Lower leg skin (tissue), 4 donors: ENCODE data around the gene TAL1. TPM values are rescaled to one million over a fixed set of nuclear protein-coding genes. Genes with fewer than 3 reads are reported as not detected.

Source experiments
- DNase-seq, 2 donors: peaks; one replicate each; pipeline ENCODE4 v3.0.0-alpha.2; 2019; ENCODE audit warnings: low spot score in 2 of 2
- H3K4me3 ChIP-seq: fragments of 200-600 bp; sonication (generic); 2 replicates; pipeline ENCODE4 v1.5.1; 2017; ENCODE audit warnings: mild to moderate bottlenecking, low read depth; ENCODE audit not compliant: poor library complexity, severe bottlenecking
- CTCF ChIP-seq, 3 donors: fragments of 450-650 bp; IDR thresholded peaks; one replicate each; pipeline ENCODE4 v1.5.1; 2016; ENCODE audit warnings: antibody characterized with exemption in 3 of 3, mild to moderate bottlenecking in 3 of 3, moderate library complexity in 2 of 3
- POLR2A ChIP-seq, 2 donors: fragments of 450-650 bp; IDR thresholded peaks; one replicate each; pipeline ENCODE4 v1.6.1; 2016 to 2017; ENCODE audit warnings: antibody characterized with exemption in 2 of 2, mild to moderate bottlenecking in 1 of 2, moderate library complexity in 1 of 2
- WGBS, 2 donors: methylation state at CpG; one replicate each; pipeline ENCODE4 v1.1.5; 2018; 5-methylcytosine and 5-hydroxymethylcytosine counted together
- intact Hi-C: fragments of 100-400 bp; cut with DNase I; formaldehyde crosslinking; loops from one replicate; pipeline ENCODE4 v1.15.0; 2023; ENCODE audit warnings: low total_unique reads
- total RNA-seq, 4 donors: library from RNA; depleted of rRNA; stranded (reverse); fragments of >200 nt; gene quantifications; one replicate each; pipeline ENCODE4 v1.1.0, GENCODE V29; 2016

The TAL1 gene
- total RNA-seq, 4 donors from 2014 or later, result 0.76 to 4.7 (median 2.0) TPM

- TF ChIP-seq CTCF (IDR thresholded peaks at IDR 0.05) (no peak), POLR2A (IDR thresholded peaks at IDR 0.05) (no peak)
- no peak overlapping the region for H3K4me3 ChIP-seq
- DNase-seq, result no peak
- 81 to 85% methylated on average over 2 of the region's 2 CpGs for WGBS, 2 donors
- intact Hi-C loops, result no loop called here
These were observed 25.2 kb upstream of the TAL1 start for GRCh38 chr1:47257224-47257623.

GRCh38 chr1:47252795-47253194, 20.8 kb upstream of the TAL1 start:
- no peak overlapping the region for H3K4me3 ChIP-seq
- 94 to 95% methylated on average over 5 of the region's 5 CpGs for WGBS, 2 donors
- intact Hi-C loops, result no loop called here
- TF ChIP-seq CTCF (IDR thresholded peaks at IDR 0.05) (no peak), POLR2A (IDR thresholded peaks at IDR 0.05) (no peak)
- no peak for DNase-seq

DNA sequence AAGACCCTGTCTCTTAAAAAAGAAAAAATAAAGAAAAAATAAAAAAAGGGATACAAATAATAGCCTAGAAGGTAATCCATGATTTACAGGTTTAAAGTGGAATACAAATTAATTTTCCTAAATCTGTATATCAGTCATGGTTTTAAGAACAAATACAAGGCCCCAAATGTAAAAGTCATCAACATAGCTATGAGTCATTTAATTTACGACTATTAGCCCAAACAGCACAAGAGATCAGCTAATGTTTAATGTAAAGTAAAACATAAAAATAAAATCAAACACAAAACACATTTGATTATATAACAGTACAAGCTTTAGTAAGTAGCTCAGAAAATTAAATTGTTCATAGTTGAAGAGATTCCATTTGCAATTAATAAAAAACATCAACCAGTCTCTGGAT, 20.3 kb upstream of the TAL1 start:
- TF ChIP-seq CTCF (IDR thresholded peaks at IDR 0.05) (no peak), POLR2A (IDR thresholded peaks at IDR 0.05) (no peak)
- intact Hi-C loops, result no loop called here
- WGBS, 2 donors, result 75 to 91% methylated on average over 1 of the region's 1 CpG
- H3K4me3 ChIP-seq, result no peak overlapping the region
- DNase-seq, result no peak

DNA sequence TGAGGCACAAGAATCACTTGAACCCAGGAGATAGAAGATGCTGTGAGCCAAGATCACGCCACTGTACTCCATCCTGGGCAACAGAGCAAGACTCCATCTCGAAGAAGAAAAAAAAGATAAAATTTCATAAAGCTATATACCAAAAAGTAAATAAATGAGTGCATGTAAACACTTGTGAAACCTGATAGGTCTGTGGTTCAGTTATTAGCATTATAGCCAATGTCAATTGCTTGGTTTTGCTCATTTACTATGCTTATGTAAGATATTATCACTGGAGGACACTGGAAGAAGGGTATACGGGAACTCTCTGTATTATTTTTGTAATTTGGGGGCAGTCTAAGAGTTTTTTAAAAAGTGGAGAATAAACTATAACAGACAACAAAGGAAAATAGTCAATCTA, 17.7 kb upstream of the TAL1 start:
- 91 to 94% methylated on average over 3 of the region's 3 CpGs for WGBS, 2 donors
- intact Hi-C loops, result no loop called here
- DNase-seq, result no peak
- TF ChIP-seq CTCF (IDR thresholded peaks at IDR 0.05), result no peak
- no peak for TF ChIP-seq POLR2A (IDR thresholded peaks at IDR 0.05)
- H3K4me3 ChIP-seq, result no peak overlapping the region

DNA sequence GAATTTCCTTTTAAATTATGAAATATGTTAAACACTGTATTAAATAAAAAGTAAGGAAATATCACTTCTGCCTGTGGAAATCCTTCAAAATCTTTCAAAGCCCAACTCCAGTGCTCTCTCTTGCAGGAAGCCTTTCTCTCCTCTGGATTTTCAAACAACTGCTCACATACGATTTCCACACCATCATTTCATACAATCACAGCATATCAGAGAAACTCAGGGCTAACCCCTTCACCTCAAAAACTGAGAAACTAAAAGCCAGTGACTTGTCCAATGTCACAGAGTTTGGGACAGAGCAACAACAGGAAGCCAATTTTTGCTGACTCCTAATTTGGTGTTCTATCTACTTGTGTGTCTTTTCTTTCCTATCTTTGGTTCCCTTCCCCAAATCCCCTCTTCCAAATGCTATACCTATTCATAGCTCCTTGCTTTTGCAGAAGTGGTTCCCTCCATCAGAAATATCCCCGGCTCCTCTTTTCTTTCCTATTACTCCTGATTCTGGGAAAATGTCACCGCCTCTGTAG, 12.4 kb upstream of the TAL1 start:
- no peak for DNase-seq
- no peak for TF ChIP-seq POLR2A (IDR thresholded peaks at IDR 0.05)
- TF ChIP-seq CTCF (IDR thresholded peaks at IDR 0.05), result no peak
- H3K4me3 ChIP-seq, result no peak overlapping the region
- 64 to 87% methylated on average over 3 of the region's 3 CpGs for WGBS, 2 donors
- intact Hi-C loops, result no loop called here

DNA sequence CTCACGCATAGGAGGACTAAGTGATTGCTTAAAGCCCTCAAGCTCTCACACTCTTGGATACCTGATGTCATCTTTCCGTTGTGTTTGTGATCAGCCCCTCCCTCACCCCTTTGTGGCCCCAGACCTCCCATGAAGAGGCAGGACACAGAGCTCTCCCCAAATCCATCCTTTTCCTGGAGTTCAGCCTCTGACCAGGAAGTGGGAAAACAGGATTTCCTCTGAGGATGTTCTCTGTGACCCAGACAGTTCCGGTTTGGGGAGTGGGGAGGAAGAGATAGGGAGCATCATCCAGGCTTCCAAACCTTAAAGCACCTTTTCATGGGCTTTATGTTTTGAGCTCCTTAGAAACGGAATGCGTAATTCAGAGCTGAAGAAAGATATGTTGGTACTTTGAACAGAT, 11.9 kb upstream of the TAL1 start:
- DNase-seq, result no peak
- intact Hi-C loops, result no loop called here
- no peak overlapping the region for H3K4me3 ChIP-seq
- TF ChIP-seq CTCF (IDR thresholded peaks at IDR 0.05), result no peak
- TF ChIP-seq POLR2A (IDR thresholded peaks at IDR 0.05), result no peak
- WGBS, 2 donors, result 54 to 64% methylated on average over 5 of the region's 5 CpGs
